WTC11 (cell line): ENCODE results near the gene GALNT9. TPM values are rescaled to one million over a fixed set of nuclear protein-coding genes. Genes with fewer than 3 reads are reported as not detected.

Experiments used
- ATAC-seq: fragments of 200-7000 bp; cut with Tn5 transposase; 2 replicates; pipeline ENCODE4 v1.10.0; 2021; ENCODE audit warnings: mild to moderate bottlenecking, moderate library complexity
- CTCF ChIA-PET: fragments of 300-600 bp; sonication (Branson Sonifier 250); formaldehyde crosslinking; loops from one replicate; lab custom pipeline; 2021; ENCODE audit warnings: antibody characterized with exemption; lab: Charles Lee
- POLR2A ChIA-PET: fragments of 350-600 bp; sonication (Branson Sonifier 250); formaldehyde crosslinking; loops from one replicate; lab custom pipeline; 2021; ENCODE audit warnings: antibody characterized with exemption; lab: Charles Lee
- DNase-seq: peaks from one replicate; pipeline ENCODE4 v3.0.0; 2021; ENCODE audit warnings: low spot score
- H3K27ac Mint-ChIP-seq: 2 replicates; pipeline ENCODE4 v1.8.0; 2021; ENCODE audit warnings: mixed read lengths
- H3K27me3 Mint-ChIP-seq: 2 replicates; pipeline ENCODE4 v1.8.0; 2021; ENCODE audit warnings: low read depth, mild to moderate bottlenecking, moderate library complexity, mixed read lengths
- H3K36me3 Mint-ChIP-seq: 2 replicates; pipeline ENCODE4 v1.8.0; 2021; ENCODE audit warnings: mixed read lengths
- H3K4me1 Mint-ChIP-seq: 2 replicates; pipeline ENCODE4 v1.8.0; 2022; ENCODE audit warnings: mixed read lengths
- H3K4me3 Mint-ChIP-seq: 2 replicates; pipeline ENCODE4 v1.8.0; 2021; ENCODE audit warnings: mild to moderate bottlenecking, moderate library complexity, mixed read lengths
- H3K9me3 Mint-ChIP-seq: 2 replicates; pipeline ENCODE4 v1.8.0; 2021; ENCODE audit warnings: mixed read lengths
- CBFB ChIP-seq: sonication (generic); formaldehyde crosslinking; IDR thresholded peaks from 2 replicates; pipeline ENCODE4 v1.8.1; 2022; ENCODE audit warnings: mild to moderate bottlenecking, low read depth, missing genetic modification reagents
- ELF4 ChIP-seq: sonication (generic); formaldehyde crosslinking; IDR thresholded peaks from 2 replicates; pipeline ENCODE4 v1.8.1; 2022; ENCODE audit warnings: low read depth, mild to moderate bottlenecking, moderate library complexity, missing genetic modification reagents
- JAZF1 ChIP-seq: fragments of 250-450 bp; sonication (Bioruptor Pico); IDR thresholded peaks from 2 replicates; pipeline ENCODE4 v1.9.0; 2021; ENCODE audit warnings: moderate library complexity, mild to moderate bottlenecking, inconsistent platforms
- NFATC4 ChIP-seq: fragments of 250-450 bp; sonication (Bioruptor Pico); IDR thresholded peaks from 2 replicates; pipeline ENCODE4 v1.9.0; 2021; ENCODE audit warnings: mild to moderate bottlenecking
- NFE2L1 ChIP-seq: sonication (generic); formaldehyde crosslinking; IDR thresholded peaks from 2 replicates; pipeline ENCODE4 v1.8.1; 2023; ENCODE audit warnings: missing genetic modification reagents
- NR1H2 ChIP-seq: sonication (generic); formaldehyde crosslinking; IDR thresholded peaks from 2 replicates; pipeline ENCODE4 v1.9.0; 2021; ENCODE audit warnings: mild to moderate bottlenecking, moderate library complexity, missing genetic modification reagents
- NR3C1 ChIP-seq: sonication (generic); formaldehyde crosslinking; conservative IDR thresholded peaks from 2 replicates; pipeline ENCODE4 v1.8.1; 2023; ENCODE audit warnings: low read depth, mild to moderate bottlenecking, missing genetic modification reagents
- PRRX2 ChIP-seq: fragments of 250-450 bp; sonication (Bioruptor Pico); IDR thresholded peaks from 2 replicates; pipeline ENCODE4 v1.8.0; 2021; ENCODE audit warnings: mild to moderate bottlenecking
- SMAD4 ChIP-seq: sonication (generic); formaldehyde crosslinking; IDR thresholded peaks from 2 replicates; pipeline ENCODE4 v1.8.0; 2022; ENCODE audit warnings: mild to moderate bottlenecking, missing genetic modification reagents
- TEAD4 ChIP-seq: sonication (generic); formaldehyde crosslinking; IDR thresholded peaks from 2 replicates; pipeline ENCODE4 v1.8.0; 2022; ENCODE audit warnings: mild to moderate bottlenecking, missing genetic modification reagents
- ZBTB21 ChIP-seq: sonication (generic); formaldehyde crosslinking; IDR thresholded peaks from 2 replicates; pipeline ENCODE4 v1.8.1; 2023; ENCODE audit warnings: mild to moderate bottlenecking, missing genetic modification reagents, borderline replicate concordance
- ZNF317 ChIP-seq: sonication (generic); formaldehyde crosslinking; IDR thresholded peaks from 2 replicates; pipeline ENCODE4 v1.8.1; 2023; ENCODE audit warnings: low read depth, mild to moderate bottlenecking, moderate library complexity, missing genetic modification reagents, borderline replicate concordance
- total RNA-seq: library from RNA; stranded (reverse); gene quantifications from 3 replicates; pipeline ENCODE4 v1.2.3, GENCODE V29; 2021
- TF ChIP-seq, protein P1 (sequence below): fragments of 250-450 bp; sonication (Bioruptor Pico); IDR thresholded peaks from 2 replicates; pipeline ENCODE4 v1.8.0; 2021; ENCODE audit warnings: mild to moderate bottlenecking
- TF ChIP-seq, protein P2 (sequence below): fragments of 250-450 bp; sonication (Bioruptor Pico); IDR thresholded peaks from 2 replicates; pipeline ENCODE4 v1.9.0; 2021; ENCODE audit warnings: mild to moderate bottlenecking
- TF ChIP-seq, protein P3 (sequence below): sonication (generic); formaldehyde crosslinking; IDR thresholded peaks from 2 replicates; pipeline ENCODE4 v1.8.1; 2023; ENCODE audit warnings: mild to moderate bottlenecking, missing genetic modification reagents, moderate library complexity
- TF ChIP-seq, protein P4 (sequence below): sonication (generic); formaldehyde crosslinking; IDR thresholded peaks from 2 replicates; pipeline ENCODE4 v1.8.0; 2022; ENCODE audit warnings: mild to moderate bottlenecking, missing genetic modification reagents
- TF ChIP-seq, protein P5 (sequence below): sonication (generic); formaldehyde crosslinking; IDR thresholded peaks from 2 replicates; pipeline ENCODE4 v1.8.1; 2022; ENCODE audit warnings: mild to moderate bottlenecking, missing genetic modification reagents, moderate library complexity, borderline replicate concordance
- TF ChIP-seq, protein P6 (sequence below): sonication (generic); formaldehyde crosslinking; IDR thresholded peaks from 2 replicates; pipeline ENCODE4 v1.8.1; 2022; ENCODE audit warnings: low read depth, mild to moderate bottlenecking, moderate library complexity, missing genetic modification reagents, borderline replicate concordance
- TF ChIP-seq, protein P7 (sequence below): sonication (generic); formaldehyde crosslinking; IDR thresholded peaks from 2 replicates; pipeline ENCODE4 v1.8.0; 2022; ENCODE audit warnings: missing genetic modification reagents

The GALNT9 gene
- total RNA-seq, 1 experiment from 2014 or later = 0.90 TPM

DNA sequence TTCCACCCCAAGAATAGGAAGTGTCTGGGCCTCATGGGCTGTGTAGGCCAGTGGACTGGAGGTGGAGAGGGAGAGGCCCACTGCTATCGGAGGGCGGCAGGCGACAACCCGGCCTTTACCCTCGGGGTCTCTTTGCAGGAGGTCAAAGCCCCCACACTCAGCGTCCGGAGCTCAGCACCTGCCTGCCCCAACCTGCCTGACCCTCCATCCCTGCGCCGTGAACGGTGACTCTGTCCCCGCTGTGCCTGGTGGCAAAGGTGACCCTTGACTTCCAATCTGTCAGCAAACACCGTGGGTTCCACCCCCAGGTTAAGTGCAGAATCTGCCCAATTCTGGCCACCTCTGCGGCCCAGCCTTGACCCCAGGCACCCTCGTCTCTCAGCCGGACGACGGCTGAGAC lies 15.7 kb upstream of the GALNT9 start:
- Mint-ChIP-seq H3K9me3 (peaks cover 6% of the 10 kb centered on the region; the same call in 1 of the 2 replicates), H3K27me3 (peaks cover 22% of the 10 kb centered on the region), H3K4me3 (no peak overlapping the region), H3K4me1 (no peaks in the 10 kb centered on the region), H3K36me3 (no peaks in the 10 kb centered on the region), H3K27ac (no peak overlapping the region)
- TF ChIP-seq, protein P1, sequence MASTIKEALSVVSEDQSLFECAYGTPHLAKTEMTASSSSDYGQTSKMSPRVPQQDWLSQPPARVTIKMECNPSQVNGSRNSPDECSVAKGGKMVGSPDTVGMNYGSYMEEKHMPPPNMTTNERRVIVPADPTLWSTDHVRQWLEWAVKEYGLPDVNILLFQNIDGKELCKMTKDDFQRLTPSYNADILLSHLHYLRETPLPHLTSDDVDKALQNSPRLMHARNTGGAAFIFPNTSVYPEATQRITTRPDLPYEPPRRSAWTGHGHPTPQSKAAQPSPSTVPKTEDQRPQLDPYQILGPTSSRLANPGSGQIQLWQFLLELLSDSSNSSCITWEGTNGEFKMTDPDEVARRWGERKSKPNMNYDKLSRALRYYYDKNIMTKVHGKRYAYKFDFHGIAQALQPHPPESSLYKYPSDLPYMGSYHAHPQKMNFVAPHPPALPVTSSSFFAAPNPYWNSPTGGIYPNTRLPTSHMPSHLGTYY (CRISPR knock-in tag) = no peak
- TF ChIP-seq CBFB (CRISPR knock-in tag) = no peak
- TF ChIP-seq, protein P2, sequence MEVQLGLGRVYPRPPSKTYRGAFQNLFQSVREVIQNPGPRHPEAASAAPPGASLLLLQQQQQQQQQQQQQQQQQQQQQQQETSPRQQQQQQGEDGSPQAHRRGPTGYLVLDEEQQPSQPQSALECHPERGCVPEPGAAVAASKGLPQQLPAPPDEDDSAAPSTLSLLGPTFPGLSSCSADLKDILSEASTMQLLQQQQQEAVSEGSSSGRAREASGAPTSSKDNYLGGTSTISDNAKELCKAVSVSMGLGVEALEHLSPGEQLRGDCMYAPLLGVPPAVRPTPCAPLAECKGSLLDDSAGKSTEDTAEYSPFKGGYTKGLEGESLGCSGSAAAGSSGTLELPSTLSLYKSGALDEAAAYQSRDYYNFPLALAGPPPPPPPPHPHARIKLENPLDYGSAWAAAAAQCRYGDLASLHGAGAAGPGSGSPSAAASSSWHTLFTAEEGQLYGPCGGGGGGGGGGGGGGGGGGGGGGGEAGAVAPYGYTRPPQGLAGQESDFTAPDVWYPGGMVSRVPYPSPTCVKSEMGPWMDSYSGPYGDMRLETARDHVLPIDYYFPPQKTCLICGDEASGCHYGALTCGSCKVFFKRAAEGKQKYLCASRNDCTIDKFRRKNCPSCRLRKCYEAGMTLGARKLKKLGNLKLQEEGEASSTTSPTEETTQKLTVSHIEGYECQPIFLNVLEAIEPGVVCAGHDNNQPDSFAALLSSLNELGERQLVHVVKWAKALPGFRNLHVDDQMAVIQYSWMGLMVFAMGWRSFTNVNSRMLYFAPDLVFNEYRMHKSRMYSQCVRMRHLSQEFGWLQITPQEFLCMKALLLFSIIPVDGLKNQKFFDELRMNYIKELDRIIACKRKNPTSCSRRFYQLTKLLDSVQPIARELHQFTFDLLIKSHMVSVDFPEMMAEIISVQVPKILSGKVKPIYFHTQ (CRISPR knock-in tag) = no peak
- no peak for TF ChIP-seq SMAD4 (CRISPR knock-in tag)
- no peak for TF ChIP-seq TEAD4
- TF ChIP-seq, protein P3, sequence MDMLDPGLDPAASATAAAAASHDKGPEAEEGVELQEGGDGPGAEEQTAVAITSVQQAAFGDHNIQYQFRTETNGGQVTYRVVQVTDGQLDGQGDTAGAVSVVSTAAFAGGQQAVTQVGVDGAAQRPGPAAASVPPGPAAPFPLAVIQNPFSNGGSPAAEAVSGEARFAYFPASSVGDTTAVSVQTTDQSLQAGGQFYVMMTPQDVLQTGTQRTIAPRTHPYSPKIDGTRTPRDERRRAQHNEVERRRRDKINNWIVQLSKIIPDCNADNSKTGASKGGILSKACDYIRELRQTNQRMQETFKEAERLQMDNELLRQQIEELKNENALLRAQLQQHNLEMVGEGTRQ (CRISPR knock-in tag) = no peak
- no peak for TF ChIP-seq ELF4
- TF ChIP-seq, protein P4, sequence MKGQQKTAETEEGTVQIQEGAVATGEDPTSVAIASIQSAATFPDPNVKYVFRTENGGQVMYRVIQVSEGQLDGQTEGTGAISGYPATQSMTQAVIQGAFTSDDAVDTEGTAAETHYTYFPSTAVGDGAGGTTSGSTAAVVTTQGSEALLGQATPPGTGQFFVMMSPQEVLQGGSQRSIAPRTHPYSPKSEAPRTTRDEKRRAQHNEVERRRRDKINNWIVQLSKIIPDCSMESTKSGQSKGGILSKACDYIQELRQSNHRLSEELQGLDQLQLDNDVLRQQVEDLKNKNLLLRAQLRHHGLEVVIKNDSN (CRISPR knock-in tag) = no peak
- DNase-seq (no peak), ATAC-seq (no peak)
- CTCF ChIA-PET = interaction anchor here (0.5 to 1.1 kb wide), 3 partner anchors 69 to 254 kb away, joined by 3 to 11 read pairs (median 3); no protein-coding TSS in a partner anchor
- POLR2A ChIA-PET = no interaction called here

DNA sequence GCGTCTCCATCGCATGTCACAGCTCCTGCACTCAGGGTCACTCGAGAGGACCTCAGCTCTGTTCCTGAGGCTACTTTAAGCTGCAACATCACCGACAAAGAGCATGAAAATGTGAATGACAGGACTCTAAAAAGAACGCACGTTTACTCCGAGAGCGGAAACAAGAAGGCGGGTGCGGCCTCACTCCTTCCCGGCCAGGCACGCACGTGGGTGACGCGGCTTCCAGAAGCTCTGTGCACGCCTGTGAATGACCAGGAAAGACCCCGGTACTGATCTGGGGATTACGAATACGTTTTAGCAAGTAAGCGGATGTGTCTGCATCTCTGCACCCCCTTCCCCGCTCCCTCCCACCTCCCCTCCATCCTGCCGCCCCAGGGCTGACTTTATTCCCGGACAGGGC lies 15.2 kb upstream of the GALNT9 start:
- Mint-ChIP-seq H3K9me3 (peaks cover 6% of the 10 kb centered on the region; the same call in 1 of the 2 replicates), H3K27ac (no peak overlapping the region), H3K4me1 (no peaks in the 10 kb centered on the region), H3K36me3 (no peaks in the 10 kb centered on the region), H3K4me3 (no peak overlapping the region)
- DNase-seq = no peak
- ChIA-PET POLR2A (no interaction called here), CTCF (interaction anchor here (0.8 to 1.1 kb wide), 2 partner anchors 69 to 85 kb away, joined by 3 to 11 read pairs; no protein-coding TSS in a partner anchor)
- TF ChIP-seq PRRX2 (no peak), JAZF1 (CRISPR knock-in tag) (no peak), NR1H2 (CRISPR knock-in tag) (no peak), NFATC4 (CRISPR knock-in tag) (no peak), NFE2L1 (CRISPR knock-in tag) (no peak), NR3C1 (CRISPR knock-in tag) (no peak), ZBTB21 (CRISPR knock-in tag) (no peak), ZNF317 (CRISPR knock-in tag) (no peak)
- TF ChIP-seq, protein P2 (CRISPR knock-in tag) = no peak
- TF ChIP-seq, protein P5, sequence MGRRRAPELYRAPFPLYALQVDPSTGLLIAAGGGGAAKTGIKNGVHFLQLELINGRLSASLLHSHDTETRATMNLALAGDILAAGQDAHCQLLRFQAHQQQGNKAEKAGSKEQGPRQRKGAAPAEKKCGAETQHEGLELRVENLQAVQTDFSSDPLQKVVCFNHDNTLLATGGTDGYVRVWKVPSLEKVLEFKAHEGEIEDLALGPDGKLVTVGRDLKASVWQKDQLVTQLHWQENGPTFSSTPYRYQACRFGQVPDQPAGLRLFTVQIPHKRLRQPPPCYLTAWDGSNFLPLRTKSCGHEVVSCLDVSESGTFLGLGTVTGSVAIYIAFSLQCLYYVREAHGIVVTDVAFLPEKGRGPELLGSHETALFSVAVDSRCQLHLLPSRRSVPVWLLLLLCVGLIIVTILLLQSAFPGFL (CRISPR knock-in tag) = no peak
- TF ChIP-seq, protein P6, sequence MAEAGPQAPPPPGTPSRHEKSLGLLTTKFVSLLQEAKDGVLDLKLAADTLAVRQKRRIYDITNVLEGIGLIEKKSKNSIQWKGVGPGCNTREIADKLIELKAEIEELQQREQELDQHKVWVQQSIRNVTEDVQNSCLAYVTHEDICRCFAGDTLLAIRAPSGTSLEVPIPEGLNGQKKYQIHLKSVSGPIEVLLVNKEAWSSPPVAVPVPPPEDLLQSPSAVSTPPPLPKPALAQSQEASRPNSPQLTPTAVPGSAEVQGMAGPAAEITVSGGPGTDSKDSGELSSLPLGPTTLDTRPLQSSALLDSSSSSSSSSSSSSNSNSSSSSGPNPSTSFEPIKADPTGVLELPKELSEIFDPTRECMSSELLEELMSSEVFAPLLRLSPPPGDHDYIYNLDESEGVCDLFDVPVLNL = no peak
- TF ChIP-seq, protein P4 (CRISPR knock-in tag) = no peak
- TF ChIP-seq, protein P7, sequence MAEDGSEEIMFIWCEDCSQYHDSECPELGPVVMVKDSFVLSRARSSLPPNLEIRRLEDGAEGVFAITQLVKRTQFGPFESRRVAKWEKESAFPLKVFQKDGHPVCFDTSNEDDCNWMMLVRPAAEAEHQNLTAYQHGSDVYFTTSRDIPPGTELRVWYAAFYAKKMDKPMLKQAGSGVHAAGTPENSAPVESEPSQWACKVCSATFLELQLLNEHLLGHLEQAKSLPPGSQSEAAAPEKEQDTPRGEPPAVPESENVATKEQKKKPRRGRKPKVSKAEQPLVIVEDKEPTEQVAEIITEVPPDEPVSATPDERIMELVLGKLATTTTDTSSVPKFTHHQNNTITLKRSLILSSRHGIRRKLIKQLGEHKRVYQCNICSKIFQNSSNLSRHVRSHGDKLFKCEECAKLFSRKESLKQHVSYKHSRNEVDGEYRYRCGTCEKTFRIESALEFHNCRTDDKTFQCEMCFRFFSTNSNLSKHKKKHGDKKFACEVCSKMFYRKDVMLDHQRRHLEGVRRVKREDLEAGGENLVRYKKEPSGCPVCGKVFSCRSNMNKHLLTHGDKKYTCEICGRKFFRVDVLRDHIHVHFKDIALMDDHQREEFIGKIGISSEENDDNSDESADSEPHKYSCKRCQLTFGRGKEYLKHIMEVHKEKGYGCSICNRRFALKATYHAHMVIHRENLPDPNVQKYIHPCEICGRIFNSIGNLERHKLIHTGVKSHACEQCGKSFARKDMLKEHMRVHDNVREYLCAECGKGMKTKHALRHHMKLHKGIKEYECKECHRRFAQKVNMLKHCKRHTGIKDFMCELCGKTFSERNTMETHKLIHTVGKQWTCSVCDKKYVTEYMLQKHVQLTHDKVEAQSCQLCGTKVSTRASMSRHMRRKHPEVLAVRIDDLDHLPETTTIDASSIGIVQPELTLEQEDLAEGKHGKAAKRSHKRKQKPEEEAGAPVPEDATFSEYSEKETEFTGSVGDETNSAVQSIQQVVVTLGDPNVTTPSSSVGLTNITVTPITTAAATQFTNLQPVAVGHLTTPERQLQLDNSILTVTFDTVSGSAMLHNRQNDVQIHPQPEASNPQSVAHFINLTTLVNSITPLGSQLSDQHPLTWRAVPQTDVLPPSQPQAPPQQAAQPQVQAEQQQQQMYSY = no peak
- TF ChIP-seq, all 79 proteins: peak for 0
- H3K27me3 Mint-ChIP-seq = peaks cover 27% of the 10 kb centered on the region
- ATAC-seq = no peak
